Posterior cingulate gyrus (tissue), 11 donors: Measurements from ENCODE around the gene NCKAP5.

ENCODE experiments used
- DNase-seq, 10 donors: peaks; one replicate each; pipeline versions ENCODE4 v3.0.0 to v3.0.0-alpha.2; 2020 to 2021; ENCODE audit warnings: mixed read lengths in 3 of 10
- intact Hi-C: fragments of 100-400 bp; cut with DNase I; formaldehyde crosslinking; loops from one replicate; pipeline ENCODE4 v1.15.1; 2023

Gene NCKAP5

DNA sequence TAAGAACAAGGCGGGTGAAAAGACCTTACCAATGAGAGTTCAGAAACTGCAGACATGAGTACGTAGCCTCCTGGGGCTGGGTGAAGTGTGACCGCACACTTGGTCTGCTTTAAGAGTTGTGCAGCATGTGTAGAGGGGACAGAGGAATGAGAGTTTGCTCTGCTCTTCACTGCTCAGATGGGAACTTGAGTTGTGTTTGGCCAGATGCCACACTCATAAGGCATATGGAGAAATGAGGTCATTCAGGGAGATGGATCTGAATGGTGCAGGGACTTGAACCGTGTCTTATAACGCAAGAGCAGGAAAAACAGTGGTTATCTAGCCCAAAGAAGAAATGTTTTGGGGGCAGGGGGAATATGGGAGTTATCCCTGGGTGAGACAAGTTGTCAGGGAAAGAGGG lies 624.4 kb downstream of the NCKAP5 start:
- intact Hi-C loops = no loop called here
- no peak for DNase-seq

DNA sequence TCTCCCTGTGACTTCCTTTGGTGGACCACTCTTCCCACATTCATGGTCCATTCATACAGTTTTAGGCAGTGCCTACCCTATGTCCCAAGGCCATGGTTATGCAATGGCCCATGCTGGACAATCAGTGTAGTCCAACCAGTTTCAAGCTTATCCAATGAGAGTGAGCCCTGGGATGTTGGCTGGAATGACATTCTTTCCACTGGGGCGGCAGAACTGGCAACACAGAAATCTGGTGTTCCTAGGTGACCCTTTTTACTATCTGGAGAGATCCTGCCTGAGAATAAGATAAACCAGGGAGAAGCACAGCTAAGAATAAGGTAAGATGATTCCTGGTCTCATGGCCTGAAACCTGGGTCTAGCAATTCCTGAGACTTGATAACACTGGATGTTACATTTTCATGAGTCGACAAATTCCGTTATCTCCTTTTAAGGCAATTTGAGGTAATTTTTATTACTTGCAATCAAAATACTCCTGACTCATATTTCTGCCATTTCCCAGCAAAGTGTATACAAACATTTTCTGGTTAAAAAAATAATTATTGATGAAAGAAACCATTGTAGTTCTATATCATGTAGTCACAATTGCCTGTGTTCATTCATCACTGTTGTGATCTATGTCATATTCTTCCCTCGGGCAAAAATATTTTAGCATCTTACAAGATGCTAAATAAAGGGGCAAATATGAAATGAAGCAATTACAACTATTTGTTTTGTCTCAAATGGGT lies 626.8 kb downstream of the NCKAP5 start:
- intact Hi-C loops = no loop called here
- DNase-seq = no peak

DNA sequence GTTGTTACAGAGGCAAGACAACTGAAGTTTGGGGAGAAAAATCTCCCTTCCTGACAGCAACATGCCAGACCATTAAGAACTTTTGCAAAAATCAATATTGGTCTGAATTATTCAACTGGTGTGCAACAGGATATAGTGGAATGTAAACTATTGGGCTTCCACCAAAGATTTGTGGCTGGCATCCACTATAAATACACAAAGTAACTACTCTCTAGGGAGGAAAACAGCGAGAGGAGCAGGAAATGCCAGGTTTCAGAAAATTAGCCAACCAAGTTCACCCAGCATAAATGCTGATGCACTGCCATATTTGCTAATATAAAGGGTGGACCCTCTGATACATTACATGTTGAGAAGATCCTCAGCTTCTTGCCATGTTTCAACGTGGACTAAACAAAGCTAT lies 630.6 kb downstream of the NCKAP5 start:
- intact Hi-C loops = no loop called here
- DNase-seq = no peak

GRCh38 chr2:132936791-132937190 lies 631.5 kb downstream of the NCKAP5 start:
- intact Hi-C loops = no loop called here
- DNase-seq = no peak

DNA sequence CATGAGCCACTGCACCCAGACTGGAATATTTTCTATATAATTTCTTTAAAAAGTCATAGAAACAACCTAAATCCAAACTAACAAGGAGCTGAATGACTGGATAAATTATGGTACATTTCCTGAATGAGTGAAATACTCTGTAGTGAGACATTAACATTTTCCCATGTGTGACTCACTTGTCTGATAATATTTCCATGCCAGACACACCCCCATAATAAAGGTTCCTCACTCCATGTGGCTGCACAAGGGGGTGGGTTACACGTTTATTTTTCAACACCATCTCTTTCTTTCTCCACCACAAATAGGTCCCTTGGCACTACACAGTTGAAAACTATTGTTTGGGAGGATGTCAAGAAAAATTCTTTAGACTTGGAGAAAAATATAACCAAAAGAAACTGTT lies 632.0 kb downstream of the NCKAP5 start:
- intact Hi-C loops = no loop called here
- no peak for DNase-seq

- no peak for DNase-seq
- intact Hi-C loops = no loop called here
Observed at GRCh38 chr2:132929786-132930185, 638.5 kb downstream of the NCKAP5 start.

- DNase-seq = no peak
- intact Hi-C loops = no loop called here
Observed at GRCh38 chr2:132923787-132924186, 644.5 kb downstream of the NCKAP5 start.

- intact Hi-C loops = no loop called here
- no peak for DNase-seq
Observed at GRCh38 chr2:132915812-132916549, 652.3 kb downstream of the NCKAP5 start.

GRCh38 chr2:132911726-132912724 lies 656.2 kb downstream of the NCKAP5 start:
- DNase-seq = peak in 1 of 10 donors; percentile 27
- intact Hi-C loops = no loop called here

- intact Hi-C loops = no loop called here
- DNase-seq = no peak
Observed at GRCh38 chr2:132910432-132910831, 657.8 kb downstream of the NCKAP5 start.

GRCh38 chr2:132909427-132909826 lies 658.8 kb downstream of the NCKAP5 start:
- intact Hi-C loops = no loop called here
- DNase-seq = no peak

- intact Hi-C loops = no loop called here
- DNase-seq = no peak
Observed at GRCh38 chr2:132904142-132904842, 664.0 kb downstream of the NCKAP5 start.

DNA sequence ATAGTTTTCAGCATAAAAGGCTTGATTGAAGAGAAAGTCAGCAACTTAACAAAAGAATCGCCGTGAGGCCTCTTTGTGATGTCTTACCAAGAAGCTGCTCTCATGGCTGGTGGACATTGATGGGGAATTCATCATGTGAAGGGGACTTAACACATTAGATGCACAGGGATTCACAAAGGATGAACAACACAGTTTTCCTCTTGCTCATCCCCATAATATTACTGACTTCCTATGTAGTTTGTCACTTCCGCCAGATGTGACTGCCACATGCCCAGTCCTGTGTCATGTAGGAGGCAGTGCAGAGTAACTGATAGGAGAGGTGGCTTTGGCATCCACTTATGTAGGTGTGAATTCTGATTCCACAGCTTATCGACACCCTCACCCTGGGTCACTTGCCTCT lies 665.6 kb downstream of the NCKAP5 start:
- no peak for DNase-seq
- intact Hi-C loops = no loop called here

DNA sequence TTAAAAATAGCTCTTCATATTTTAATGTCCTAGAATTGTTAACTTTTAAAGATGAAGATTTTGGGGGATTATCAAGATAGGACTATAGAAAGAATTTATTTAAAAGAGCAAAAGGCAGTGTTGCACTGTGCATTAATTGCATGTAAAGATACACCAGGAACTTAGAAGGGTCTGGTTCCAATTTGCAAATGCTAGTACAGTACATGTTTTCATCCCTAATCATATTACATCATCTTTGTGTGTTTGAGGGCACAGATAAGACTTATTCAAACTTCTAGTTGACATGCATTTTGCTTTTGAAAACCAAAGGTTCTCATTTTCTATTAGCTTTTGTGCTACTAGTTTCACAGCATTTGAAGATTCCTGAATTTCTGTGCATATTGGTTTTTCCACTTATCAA lies 666.6 kb downstream of the NCKAP5 start:
- DNase-seq = no peak
- intact Hi-C loops = no loop called here

DNA sequence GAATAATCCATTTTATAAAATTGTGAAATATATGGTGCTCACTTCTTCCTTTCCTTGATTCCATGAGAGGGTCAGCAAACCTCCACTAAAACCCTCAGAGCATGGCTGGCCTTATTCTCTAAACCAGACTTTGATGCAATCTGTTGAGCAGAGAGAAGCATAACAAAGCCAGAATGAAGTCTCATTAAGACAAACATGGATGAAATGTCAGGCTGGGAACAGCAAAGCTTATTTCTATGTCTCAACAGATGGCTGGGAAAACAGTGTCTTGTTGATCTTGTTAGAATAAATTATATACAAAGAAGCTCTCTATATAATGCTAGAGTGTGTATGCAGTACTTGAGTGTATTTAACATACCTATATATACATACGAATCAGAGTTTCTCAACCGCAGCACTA lies 671.2 kb downstream of the NCKAP5 start:
- DNase-seq = no peak
- intact Hi-C loops = no loop called here

GRCh38 chr2:132896073-132896472 lies 672.2 kb downstream of the NCKAP5 start:
- intact Hi-C loops = no loop called here
- DNase-seq = no peak

GRCh38 chr2:132891498-132891897 lies 676.8 kb downstream of the NCKAP5 start:
- intact Hi-C loops = no loop called here
- no peak for DNase-seq

- intact Hi-C loops = no loop called here
- no peak for DNase-seq
Observed at GRCh38 chr2:132886574-132886973, 681.7 kb downstream of the NCKAP5 start.

- intact Hi-C loops = no loop called here
- DNase-seq = no peak
Observed at GRCh38 chr2:132884705-132885104, 683.6 kb downstream of the NCKAP5 start.

DNA sequence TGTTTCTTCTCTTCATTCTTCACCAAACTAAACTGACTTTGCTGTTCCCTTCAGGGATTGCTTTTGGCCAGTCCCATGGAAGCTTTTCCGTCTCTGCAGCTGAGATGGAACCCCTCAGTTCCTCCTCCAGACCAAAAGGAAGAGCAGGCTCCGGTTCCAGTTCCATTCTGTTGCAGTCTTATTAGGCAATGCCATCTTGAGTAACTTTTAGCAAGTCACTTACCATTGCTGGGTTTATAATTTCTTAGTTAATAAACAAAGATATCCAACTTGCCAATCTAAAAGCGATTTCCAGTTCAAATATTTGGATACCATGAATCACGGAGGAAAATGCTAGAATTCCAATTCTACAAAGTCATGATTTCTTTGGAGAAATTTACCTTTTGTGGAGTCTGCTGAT lies 684.0 kb downstream of the NCKAP5 start:
- intact Hi-C loops = no loop called here
- DNase-seq = no peak
